Measurements from ENCODE around the gene WDR53. TPM values are rescaled to one million over a fixed set of nuclear protein-coding genes. Genes with fewer than 3 reads are reported as not detected.

WDR53 gene
- polyA plus RNA-seq, 3 donors = 4.1 to 6.7 (median 5.3) TPM

- intact Hi-C loops (cut with micrococcal nuclease) = no loop called here
- Histone ChIP-seq H3K4me3 (replicated peaks in 1 of 3; ENCODE audit: low read depth in 2 of 3, low read length in 3 of 3) (no peak overlapping the region), H3K9ac (ENCODE audit: insufficient read depth, low read length, poor library complexity, severe bottlenecking) (no peak overlapping the region), H3K4me1 (ENCODE audit: control insufficient read depth in 1 of 2, insufficient read depth in 2 of 2, low read length in 2 of 2) (peaks cover 17 to 22% of the 10 kb centered on the region in 2 donors), H3K36me3 (replicated peaks in 1 of 2; ENCODE audit: control insufficient read depth in 1 of 2, insufficient read depth in 2 of 2, low read length in 2 of 2) (peaks cover 7 to 37% of the 10 kb centered on the region in 2 donors), H3K9me3 (replicated peaks in 1 of 2; ENCODE audit: control insufficient read depth in 1 of 2, insufficient read depth in 1 of 2, low read length in 2 of 2) (no peaks in the 10 kb centered on the region), H4K20me1 (ENCODE audit: insufficient read depth, low read length) (no peaks in the 10 kb centered on the region), H3K4me2 (replicated peaks; ENCODE audit: extremely low read depth, low read length, poor library complexity, severe bottlenecking) (no peak overlapping the region), H3K79me2 (ENCODE audit: insufficient read depth, low read length) (peaks cover 3% of the 10 kb centered on the region), H2AFZ (ENCODE audit: insufficient read depth, low read depth, low read length, poor library complexity, severe bottlenecking) (no peak overlapping the region), H3K27ac (ENCODE audit: low read depth in 1 of 2, low read length in 2 of 2) (no peak overlapping the region), H3K27me3 (ENCODE audit: control insufficient read depth in 2 of 2, insufficient read depth in 2 of 2, low read length in 2 of 2) (no peaks in the 10 kb centered on the region)
- Mint-ChIP-seq H3K27me3 (ENCODE audit: low read depth in 3 of 3) (no peaks in the 10 kb centered on the region), H3K9me3 (no peaks in the 10 kb centered on the region), H3K4me1 (peaks cover 24% of the 10 kb centered on the region), H3K27ac (no peak overlapping the region), H3K36me3 (peaks cover 20 to 25% of the 10 kb centered on the region in 2 donors), H3K4me3 (no peak overlapping the region)
- no peak for DNase-seq
- TF ChIP-seq CTCF (IDR thresholded peaks at IDR 0.05) = no peak
- 90% methylated on average over 2 of the region's 5 CpGs for WGBS (ENCODE audit: insufficient coverage)
Measured at GRCh38 chr3:196557236-196557635, 11.1 kb downstream of the WDR53 start.

- H3K4me1 ChIP-seq (ENCODE audit: control insufficient read depth in 1 of 2, insufficient read depth in 2 of 2, low read length in 2 of 2) = peaks cover 17 to 22% of the 10 kb centered on the region in 2 donors
- H3K4me1 Mint-ChIP-seq = peaks cover 24% of the 10 kb centered on the region
- no peak overlapping the region for H3K9ac ChIP-seq (ENCODE audit: insufficient read depth, low read length, poor library complexity, severe bottlenecking)
- no peaks in the 10 kb centered on the region for H3K79me2 ChIP-seq (ENCODE audit: insufficient read depth, low read length)
- no peaks in the 10 kb centered on the region for H3K27me3 Mint-ChIP-seq (ENCODE audit: low read depth in 3 of 3)
- no CpG with 5 or more reads among the region's 3 CpGs for WGBS (ENCODE audit: insufficient coverage)
- no peak for DNase-seq
- H3K27me3 ChIP-seq (ENCODE audit: control insufficient read depth in 2 of 2, insufficient read depth in 2 of 2, low read length in 2 of 2) = no peaks in the 10 kb centered on the region
- no peak overlapping the region for H2AFZ ChIP-seq (ENCODE audit: insufficient read depth, low read depth, low read length, poor library complexity, severe bottlenecking)
- H3K36me3 ChIP-seq (replicated peaks in 1 of 2; ENCODE audit: control insufficient read depth in 1 of 2, insufficient read depth in 2 of 2, low read length in 2 of 2) = peaks cover 0 to 20% of the 10 kb centered on the region in 2 donors
- H3K27ac ChIP-seq (ENCODE audit: low read depth in 1 of 2, low read length in 2 of 2) = peak overlapping the region in 1 of 2 donors; percentile 76
- intact Hi-C loops (cut with micrococcal nuclease) = no loop called here
- H3K9me3 Mint-ChIP-seq = peaks cover 1 to 10% (median 5%) of the 10 kb centered on the region in 7 donors
- peak overlapping the region in 1 of 2 donors; percentile 42 for H3K4me3 Mint-ChIP-seq
- no peak overlapping the region for H3K4me2 ChIP-seq (replicated peaks; ENCODE audit: extremely low read depth, low read length, poor library complexity, severe bottlenecking)
- H3K36me3 Mint-ChIP-seq = peaks cover 11 to 12% of the 10 kb centered on the region in 2 donors
- H3K4me3 ChIP-seq (replicated peaks in 1 of 3; ENCODE audit: low read depth in 2 of 3, low read length in 3 of 3) = no peak overlapping the region
- peak overlapping the region in 2 of 7 donors; percentile 44 to 83 for H3K27ac Mint-ChIP-seq
- TF ChIP-seq CTCF (IDR thresholded peaks at IDR 0.05) = no peak
- peaks cover 3 to 5% of the 10 kb centered on the region in 2 donors for H3K9me3 ChIP-seq (replicated peaks in 1 of 2; ENCODE audit: control insufficient read depth in 1 of 2, insufficient read depth in 1 of 2, low read length in 2 of 2)
- no peaks in the 10 kb centered on the region for H4K20me1 ChIP-seq (ENCODE audit: insufficient read depth, low read length)
Measured at GRCh38 chr3:196555295-196555694, 13.1 kb downstream of the WDR53 start.

Data from CD14-positive monocyte (primary cell).